IPS-NIHi7 (cell line): ENCODE data around the gene DIP2B.

Experiments
- DNase-seq: peaks from one replicate; pipeline ENCODE4 v3.0.0; 2012; ENCODE audit warnings: mixed read lengths; ENCODE audit errors: extremely low spot score

DIP2B gene

DNA sequence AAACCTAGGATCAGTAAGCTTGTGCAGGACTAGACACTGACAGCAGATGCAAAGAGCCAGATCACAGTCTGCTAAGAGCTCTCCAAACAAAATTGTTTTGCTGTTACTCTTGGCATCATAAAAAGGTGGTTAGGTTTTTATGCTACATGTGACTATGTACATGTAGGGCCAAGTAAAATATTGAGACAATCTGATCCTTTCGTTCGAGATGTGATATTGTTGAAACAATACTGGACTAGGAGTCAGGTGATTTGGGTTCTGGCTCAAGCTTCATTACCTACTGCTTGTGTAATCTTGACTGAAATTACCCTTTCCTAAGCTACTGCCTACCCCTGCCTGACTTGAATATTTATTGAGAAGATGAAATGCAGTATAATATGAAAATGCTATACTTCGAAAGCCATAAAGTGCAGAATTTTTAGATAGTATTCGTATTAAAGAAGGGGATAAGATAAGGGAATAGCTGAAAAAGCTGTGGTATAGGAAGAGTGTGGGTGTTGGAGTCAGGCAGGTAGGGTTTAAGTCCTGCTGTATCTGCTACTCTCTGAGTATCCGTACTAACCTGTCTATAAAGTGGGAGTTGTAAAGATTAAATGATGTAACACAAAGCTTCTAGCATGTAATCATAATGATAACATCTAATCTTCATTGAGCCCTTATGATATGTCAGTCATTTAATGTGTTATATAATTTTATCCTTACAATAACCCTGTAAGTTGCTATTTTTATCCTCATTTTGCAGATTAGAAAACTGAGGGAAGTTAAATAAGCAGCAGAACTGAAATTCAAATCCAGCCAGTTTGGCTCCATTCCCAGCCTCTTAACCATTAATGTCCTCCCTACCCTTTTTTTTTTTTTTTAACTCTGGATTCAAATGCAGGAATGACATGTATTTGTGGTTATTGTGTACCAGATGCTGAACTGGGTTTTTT is 220.5 kb downstream of the DIP2B start:
- no peak for DNase-seq

GRCh38 chr12:50727466-50727865 is 222.7 kb downstream of the DIP2B start:
- DNase-seq: no peak

DNA sequence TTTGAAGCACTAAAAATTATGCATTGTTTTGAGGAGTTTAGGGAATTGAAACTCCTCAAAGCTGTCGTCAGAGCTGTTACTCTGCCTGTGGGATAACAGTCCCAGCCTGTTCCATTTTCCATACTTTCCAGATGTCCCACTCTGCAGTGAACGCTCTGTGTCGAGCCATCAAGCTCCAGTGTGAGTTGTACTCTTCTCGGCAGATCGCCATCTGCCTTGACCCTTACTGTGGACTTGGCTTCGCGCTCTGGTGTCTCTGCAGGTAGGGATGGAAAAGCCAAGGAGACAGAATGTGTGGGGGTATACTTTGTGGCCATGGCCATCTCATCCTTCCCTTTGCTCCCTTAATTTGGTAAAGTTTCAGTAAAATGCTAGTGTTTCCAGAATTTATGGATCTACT is 223.6 kb downstream of the DIP2B start:
- no peak for DNase-seq

GRCh38 chr12:50728841-50729240 is 224.1 kb downstream of the DIP2B start:
- DNase-seq: no peak

DNA sequence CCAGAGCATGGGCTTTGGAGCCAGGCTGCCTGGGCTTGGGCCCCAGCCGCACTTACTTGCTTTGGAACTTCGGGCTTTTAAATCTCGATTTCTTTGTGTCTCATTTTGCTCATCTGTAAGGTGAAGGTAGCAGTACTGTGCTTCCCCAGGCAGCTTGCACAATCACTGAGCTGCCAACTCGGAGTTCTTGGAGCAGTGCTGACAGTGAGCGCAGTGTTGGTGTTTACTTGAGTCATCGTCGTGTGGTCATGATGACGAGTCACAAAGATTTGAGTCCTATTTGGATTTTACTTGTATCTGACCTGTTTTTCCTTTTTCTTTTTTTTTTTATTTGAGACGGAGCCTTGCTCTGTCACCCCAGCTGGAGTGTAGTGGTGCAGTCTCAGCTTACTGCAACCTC is 227.8 kb downstream of the DIP2B start:
- no peak for DNase-seq

DNA sequence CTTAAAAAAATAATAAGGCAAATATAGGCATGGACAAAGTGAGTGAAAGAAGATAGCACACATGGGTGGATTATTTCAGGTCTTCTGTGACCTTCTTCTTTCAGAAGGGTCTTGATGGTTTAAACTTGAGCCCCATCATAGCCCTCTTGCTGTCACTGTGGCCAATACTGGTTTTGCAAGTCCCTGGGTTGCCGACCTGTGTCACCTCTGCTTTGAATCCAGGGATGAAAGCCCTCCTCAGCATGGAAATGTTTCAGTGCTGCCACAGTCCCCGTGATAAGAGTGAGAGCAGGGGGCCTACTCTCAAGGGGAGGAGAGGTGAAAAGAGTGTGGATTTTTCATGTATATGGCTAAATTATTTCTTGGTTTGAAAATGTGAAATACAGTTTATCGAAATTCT is 228.9 kb downstream of the DIP2B start:
- DNase-seq: no peak

GRCh38 chr12:50734409-50735263 is 229.9 kb downstream of the DIP2B start:
- peak; percentile 70 for DNase-seq

DNA sequence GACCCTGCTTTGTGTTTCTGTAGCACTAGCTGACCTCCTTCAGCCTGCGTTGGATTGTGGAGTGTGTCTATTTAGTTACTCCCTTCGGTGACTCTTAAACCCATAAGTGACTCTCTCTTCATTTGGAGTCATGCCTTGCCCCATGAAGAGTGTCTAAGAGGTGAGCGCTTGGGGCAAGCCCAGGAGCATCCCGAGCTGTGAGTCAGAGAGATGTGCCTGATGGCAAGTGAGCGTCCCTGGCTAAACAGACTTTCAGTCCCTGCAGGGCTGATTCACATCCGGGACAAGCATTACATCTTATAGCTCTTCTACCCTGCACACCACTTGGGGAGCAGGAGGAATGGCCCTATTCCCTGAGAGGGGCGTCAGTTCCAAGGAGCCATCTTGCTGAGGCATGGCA is 234.8 kb downstream of the DIP2B start:
- DNase-seq: no peak

- no peak for DNase-seq
Observed at GRCh38 chr12:50740307-50740706, 235.5 kb downstream of the DIP2B start.

DNA sequence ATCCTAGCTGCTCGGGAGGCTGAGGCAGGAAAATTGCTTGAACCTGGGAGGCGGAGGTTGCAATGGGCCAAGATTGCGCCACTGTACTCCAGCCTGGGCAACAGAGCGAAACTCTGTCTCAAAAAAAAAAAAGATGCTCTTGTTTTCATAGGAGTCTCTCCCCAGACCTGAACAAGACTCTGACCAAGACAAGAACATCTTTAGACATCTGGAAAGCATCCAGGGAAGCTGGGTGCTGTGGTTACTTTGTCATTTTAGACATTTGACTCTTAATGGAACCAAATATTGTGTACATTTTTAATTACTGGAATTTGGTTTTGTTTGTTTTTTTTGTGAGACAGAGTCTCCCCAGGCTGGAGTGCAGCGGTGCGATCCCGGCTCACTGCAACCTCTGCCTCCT is 238.0 kb downstream of the DIP2B start:
- no peak for DNase-seq

DNA sequence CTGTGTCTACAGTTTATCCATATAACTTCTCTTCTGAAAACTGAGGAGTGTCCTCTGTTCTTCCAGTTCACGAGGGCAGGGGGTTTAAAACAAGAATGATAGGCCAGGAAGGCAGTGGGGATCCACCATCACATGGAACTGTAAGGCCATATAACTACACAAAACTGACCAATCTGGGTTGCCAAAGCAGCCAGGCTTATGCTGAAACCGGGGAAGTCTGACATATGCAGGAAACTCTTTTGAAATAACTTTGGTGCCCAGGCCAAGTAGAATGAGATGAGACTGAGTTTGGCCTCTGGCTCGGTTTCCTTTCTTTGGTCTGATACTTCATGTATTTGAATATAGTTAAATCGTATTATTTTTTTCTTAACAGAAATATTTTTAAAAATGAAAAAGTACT is 241.1 kb downstream of the DIP2B start:
- DNase-seq: no peak

- DNase-seq: no peak
Observed at GRCh38 chr12:50746431-50746830, 241.6 kb downstream of the DIP2B start.

GRCh38 chr12:50747817-50748216 is 243.0 kb downstream of the DIP2B start:
- peak; percentile 39 for DNase-seq

DNA sequence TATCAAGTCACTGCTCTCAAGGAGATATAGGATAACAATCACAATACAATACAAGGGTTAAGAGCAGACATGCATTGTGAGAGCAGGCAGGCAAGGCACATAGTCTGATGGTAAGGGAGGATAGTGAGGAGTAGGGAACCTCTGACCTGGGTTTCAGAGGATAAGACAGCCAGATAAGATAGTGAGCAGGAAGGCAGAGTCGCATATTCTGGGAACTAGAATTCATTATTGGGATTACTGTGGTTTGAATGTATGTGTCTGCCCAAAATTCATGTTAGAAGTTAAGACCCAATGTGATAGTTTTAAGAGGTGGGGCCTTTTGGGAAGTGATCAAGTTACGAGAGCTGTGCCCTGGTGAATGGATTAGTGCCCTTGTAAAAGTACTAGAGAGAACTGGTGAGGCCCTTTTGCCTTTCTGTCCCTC is 244.7 kb downstream of the DIP2B start:
- DNase-seq: no peak

DNA sequence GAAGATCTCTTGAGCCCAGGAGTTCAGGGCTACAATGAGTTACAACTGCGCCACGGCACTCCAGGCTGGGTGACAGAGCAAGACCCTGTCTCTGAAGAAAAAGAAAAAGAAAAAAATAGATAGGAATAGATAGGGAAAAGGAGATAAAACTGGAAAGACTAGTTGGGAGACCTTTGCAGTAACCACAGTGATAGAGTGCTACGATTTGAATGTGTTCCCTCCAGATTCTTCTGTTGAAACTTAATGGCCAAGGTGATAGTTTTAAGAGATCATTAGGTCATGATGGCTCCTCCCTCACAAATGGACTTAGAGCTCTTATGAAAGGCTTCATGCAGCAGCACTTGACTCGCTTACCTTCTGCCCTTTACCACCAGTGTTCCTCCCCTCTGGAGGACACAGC is 245.6 kb downstream of the DIP2B start:
- DNase-seq: no peak

DNA sequence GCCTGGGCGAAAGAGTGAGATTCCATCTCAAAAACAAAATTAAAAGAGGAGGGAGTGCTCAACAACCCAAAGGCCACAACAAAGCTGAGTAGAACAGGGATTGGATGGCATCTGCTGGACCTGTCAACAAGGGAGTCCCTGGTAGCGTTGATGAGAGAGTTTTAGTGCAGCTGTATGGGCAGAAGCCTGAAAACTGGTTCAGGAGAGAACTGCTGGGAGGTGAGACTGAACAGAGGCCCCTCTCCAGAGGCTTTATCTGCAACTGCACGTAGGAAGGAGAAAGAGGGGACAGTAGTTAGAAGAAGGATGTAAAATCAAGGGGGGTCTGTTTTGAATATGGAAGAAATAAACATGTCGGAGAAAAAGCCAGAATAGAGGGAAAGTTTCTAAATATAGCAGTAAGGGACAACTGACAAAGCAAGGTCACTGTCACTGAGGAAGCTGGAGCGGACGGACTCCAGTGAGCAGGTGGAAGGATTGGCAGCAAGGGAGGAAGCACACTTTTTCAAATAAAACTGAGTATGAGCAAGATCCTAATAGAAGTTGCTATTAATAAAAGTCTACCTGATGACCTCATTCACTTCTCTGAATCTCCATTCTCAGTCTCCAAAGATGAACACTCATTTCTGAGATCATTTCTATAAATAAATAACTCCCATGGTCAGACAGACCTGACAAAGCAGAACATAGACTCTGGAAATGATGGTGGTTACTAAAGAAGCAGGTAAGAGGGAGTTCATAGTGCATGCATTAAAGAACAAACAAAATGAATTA is 247.3 kb downstream of the DIP2B start:
- no peak for DNase-seq

GRCh38 chr12:50753232-50753769 is 248.5 kb downstream of the DIP2B start:
- no peak for DNase-seq

- DNase-seq: peak; percentile 95
Observed at GRCh38 chr12:50763639-50764285, 259.0 kb downstream of the DIP2B start, which contains the start of gene ATF1. Gene ATF1, plus strand, starts transcription at chr12:50764101. Its CDS starts 16,045 bp downstream, at chr12:50780146.

DNA sequence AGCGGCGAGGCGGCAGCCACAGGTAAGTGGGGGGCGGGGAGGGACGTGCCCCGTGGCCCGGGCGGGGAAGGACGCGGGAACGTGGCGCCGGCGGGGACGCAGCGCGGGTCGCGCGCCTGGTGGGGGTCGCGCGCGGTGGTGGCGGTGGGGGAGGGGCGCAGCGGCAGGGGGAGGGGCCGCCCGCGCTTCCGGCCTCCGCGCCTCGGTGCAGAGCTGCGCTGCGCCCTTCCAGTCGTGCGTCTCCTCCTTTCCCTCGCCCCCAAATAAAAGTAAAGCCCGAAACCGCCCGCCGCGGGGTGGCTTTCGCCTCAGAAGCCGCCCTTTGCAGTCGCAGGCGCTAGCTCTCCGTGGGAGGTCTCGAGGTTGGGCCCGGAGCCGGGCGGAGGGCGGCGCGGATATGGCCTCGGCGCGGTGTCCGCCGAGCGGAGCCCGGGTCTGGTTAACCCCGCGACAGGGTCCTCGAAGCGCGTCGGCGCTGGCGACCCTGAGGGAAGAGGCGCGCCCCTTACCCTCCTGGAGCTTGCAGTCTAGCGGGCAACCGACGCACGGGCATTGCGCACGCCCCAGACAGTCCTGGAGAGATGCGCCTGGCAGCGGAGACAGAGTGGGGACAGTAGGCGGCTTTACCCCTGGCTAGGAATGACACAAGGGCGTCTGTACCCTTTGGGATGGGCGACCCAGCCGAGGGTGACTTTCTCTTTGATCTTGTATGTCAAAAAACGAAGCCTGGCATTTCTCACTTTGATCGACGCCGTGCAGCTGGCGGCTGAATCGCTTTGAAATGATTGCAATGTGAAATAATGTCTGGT is 259.7 kb downstream of the DIP2B start:
- peak; percentile 64 for DNase-seq
